ENCODE data around the gene OR52D1. TPM values are rescaled to one million over a fixed set of nuclear protein-coding genes. Genes with fewer than 3 reads are reported as not detected.

OR52D1 gene
- total RNA-seq, 1 experiment from 2014 or later = not detected

- Histone ChIP-seq H3K9ac (ENCODE audit: extremely low read depth, insufficient read length, low read length) (no peak overlapping the region), H3T11ph (ENCODE audit: low read length) (no peak overlapping the region), H3K27me3 (ENCODE audit: insufficient read depth, low read length) (no peaks in the 10 kb centered on the region), H3K79me1 (ENCODE audit: insufficient read depth, low read depth, low read length, poor library complexity, severe bottlenecking) (no peaks in the 10 kb centered on the region), H3K18ac (ENCODE audit: insufficient read length, low read depth, low read length) (no peak overlapping the region), H2BK120ac (ENCODE audit: low read depth, low read length, poor library complexity, severe bottlenecking) (no peak overlapping the region), H4K8ac (replicated peaks; ENCODE audit: insufficient read length, low read depth, low read length) (no peak overlapping the region), H2BK5ac (ENCODE audit: insufficient read length, low read length) (no peak overlapping the region), H3K4me1 (ENCODE audit: insufficient read depth, low read length) (no peaks in the 10 kb centered on the region), H3K4me2 (ENCODE audit: insufficient read depth, insufficient read length, low read length) (no peak overlapping the region), H4K91ac (ENCODE audit: insufficient read length, low read depth, low read length) (no peak overlapping the region), H3K14ac (ENCODE audit: insufficient read depth, low read length) (no peak overlapping the region), H2BK12ac (ENCODE audit: insufficient read length, low read depth, low read length) (no peak overlapping the region), H4K5ac (ENCODE audit: insufficient read length, low read depth, low read length) (no peak overlapping the region), H2BK20ac (ENCODE audit: low read depth, low read length, poor library complexity, severe bottlenecking) (no peak overlapping the region), H2AK5ac (ENCODE audit: insufficient read length, low read length) (no peak overlapping the region), H3K56ac (ENCODE audit: insufficient read length, low read depth, low read length) (no peak overlapping the region), H3K23ac (ENCODE audit: insufficient read length, low read depth, low read length) (no peak overlapping the region), H2AFZ (ENCODE audit: low read length) (no peak overlapping the region), H3K27ac (ENCODE audit: insufficient read length, low read depth, low read length) (no peak overlapping the region), H3K79me2 (ENCODE audit: insufficient read depth, low read length) (no peaks in the 10 kb centered on the region), H3K4ac (ENCODE audit: low read depth, low read length) (no peak overlapping the region), H3K9me3 (ENCODE audit: control insufficient read depth, low read depth, low read length) (no peaks in the 10 kb centered on the region), H3K23me2 (ENCODE audit: insufficient read length, low read depth, low read length, poor library complexity, severe bottlenecking) (no peaks in the 10 kb centered on the region), H2BK15ac (ENCODE audit: low read depth, low read length) (no peak overlapping the region), H4K20me1 (ENCODE audit: control insufficient read depth, insufficient read depth, insufficient read length) (no peaks in the 10 kb centered on the region)
- TF ChIP-seq CTCF (conservative IDR thresholded peaks at IDR 0.05) = no peak
- H3K27ac Mint-ChIP-seq = no peak overlapping the region
- H3K36me3 Mint-ChIP-seq (ENCODE audit: insufficient read depth in 1 of 3, low read depth in 3 of 3) = no peaks in the 10 kb centered on the region
- no peak overlapping the region for H3K4me3 Mint-ChIP-seq
- no CpG with 5 or more reads among the region's 14 CpGs for WGBS (ENCODE audit: extremely low coverage, insufficient read length, low lambda C conversion rate)
- DNase-seq = no peak
- no peaks in the 10 kb centered on the region for H3K4me1 Mint-ChIP-seq
- no peaks in the 10 kb centered on the region for H3K27me3 Mint-ChIP-seq (ENCODE audit: low read depth)
- no peaks in the 10 kb centered on the region for H3K9me3 Mint-ChIP-seq
Observed at GRCh38 chr11:5460983-5461621, 27.4 kb upstream of the OR52D1 start.
